Neutrophil (primary cell): ENCODE data around the gene ALKBH7.
"Not testable (repeated sequence)": the region's sequence is repeated elsewhere in the genome, so short reads cannot be mapped to it uniquely, and the experiment has no call there.

ENCODE experiments used
- H3K27ac ChIP-seq: fragments of 200-600 bp; sonication (generic); 2 replicates; pipeline ENCODE4 v1.5.1; 2016; ENCODE audit warnings: mild to moderate bottlenecking, moderate library complexity
- H3K27me3 ChIP-seq: fragments of 200-600 bp; sonication (generic); 2 replicates; pipeline ENCODE4 v1.6.0; 2016; ENCODE audit warnings: mild to moderate bottlenecking
- H3K36me3 ChIP-seq: fragments of 200-600 bp; sonication (generic); 2 replicates; pipeline ENCODE4 v1.5.1; 2017
- H3K4me1 ChIP-seq, 2 experiments: fragments of 200-600 bp in 1 of 2; sonication (generic) in 1 of 2; 1 replicate in 1 of 2; 2 replicates in 1 of 2; pipeline versions ENCODE4 v1.5.1 to v1.6.1; 2013 to 2016; ENCODE audit warnings: low read depth in 1 of 2, low read length in 1 of 2, mild to moderate bottlenecking in 1 of 2, moderate library complexity in 1 of 2; ENCODE audit not compliant: control insufficient read depth in 1 of 2, insufficient read depth in 1 of 2
- H3K4me3 ChIP-seq, 2 experiments: fragments of 200-600 bp in 1 of 2; sonication (generic) in 1 of 2; 1 replicate in 1 of 2; 2 replicates in 1 of 2; pipeline ENCODE4 v1.5.1; 2013 to 2016; ENCODE audit warnings: low read depth in 1 of 2, low read length in 1 of 2, mild to moderate bottlenecking in 1 of 2, moderate library complexity in 1 of 2
- H3K9me3 ChIP-seq: fragments of 200-600 bp; sonication (generic); 2 replicates; pipeline ENCODE4 v1.5.1; 2016
- CTCF ChIP-seq: fragments of 200-600 bp; sonication (generic); IDR thresholded peaks from 2 replicates; pipeline ENCODE4 v1.5.1; 2016; ENCODE audit warnings: antibody characterized with exemption

The ALKBH7 gene

DNA sequence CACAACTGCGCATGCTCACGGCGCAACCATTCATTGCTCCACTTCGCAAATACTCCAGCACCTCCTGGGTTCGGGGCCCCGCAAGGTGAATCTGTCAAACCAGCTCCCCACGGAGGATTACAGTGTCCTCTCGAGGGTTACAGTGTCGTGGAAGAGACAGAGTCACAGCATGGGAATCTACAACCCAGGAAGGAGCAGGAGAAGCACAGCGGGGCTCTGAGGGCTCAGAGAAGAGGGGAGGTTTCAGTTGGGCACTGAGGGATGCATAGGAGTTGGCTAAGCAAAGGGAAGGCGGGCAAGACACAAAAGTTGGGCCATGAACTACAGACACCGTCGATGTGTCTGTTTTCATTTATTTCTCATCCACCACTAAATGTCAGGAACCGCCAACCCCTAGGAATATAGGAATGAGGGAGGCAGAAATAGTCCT is 21.4 kb downstream of the ALKBH7 start:
- Histone ChIP-seq H3K27ac (peak overlapping the region; percentile 97), H3K9me3 (no peaks in the 10 kb centered on the region), H3K4me1 (peaks cover 15 to 17% of the 10 kb centered on the region in 2 experiments), H3K27me3 (no peaks in the 10 kb centered on the region), H3K4me3 (peak overlapping the region; percentile 95 to 99), H3K36me3 (peaks cover 22% of the 10 kb centered on the region)
- TF ChIP-seq CTCF: no peak

DNA sequence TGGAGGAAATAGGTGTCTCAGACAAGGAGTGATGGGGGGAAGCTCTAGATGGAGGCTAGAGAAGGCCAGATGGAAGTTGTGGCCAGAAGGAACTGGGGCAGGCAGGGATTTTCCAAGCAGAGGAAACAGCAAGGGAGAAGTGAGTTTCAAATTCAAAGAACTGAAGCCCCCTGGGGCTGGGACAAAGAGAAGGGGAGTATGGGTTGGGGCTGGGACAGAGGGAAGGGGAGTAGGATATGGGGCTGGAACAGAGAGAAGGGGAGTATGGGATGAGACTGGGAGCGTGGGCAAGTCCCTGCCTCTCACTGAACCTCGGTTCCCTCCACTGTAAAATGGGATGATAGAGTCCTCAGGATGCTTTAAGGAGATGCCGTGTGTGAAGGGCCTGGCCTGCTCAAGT is 22.2 kb downstream of the ALKBH7 start:
- Histone ChIP-seq H3K27me3 (no peaks in the 10 kb centered on the region), H3K9me3 (no peaks in the 10 kb centered on the region), H3K4me3 (no peak overlapping the region), H3K27ac (no peak overlapping the region), H3K36me3 (peaks cover 13% of the 10 kb centered on the region), H3K4me1 (peaks cover 15 to 17% of the 10 kb centered on the region in 2 experiments)
- no peak for TF ChIP-seq CTCF

GRCh38 chr19:6396305-6396704 is 23.7 kb downstream of the ALKBH7 start:
- no peak overlapping the region for H3K4me3 ChIP-seq
- H3K36me3 ChIP-seq: peaks cover 7% of the 10 kb centered on the region
- no peak for TF ChIP-seq CTCF

GRCh38 chr19:6400062-6400944 is 27.7 kb downstream of the ALKBH7 start:
- H3K4me3 ChIP-seq, H3K9me3 ChIP-seq, H3K27me3 ChIP-seq, H3K4me1 ChIP-seq, H3K27ac ChIP-seq, H3K36me3 ChIP-seq: not testable (repeated sequence)

More at GRCh38 chr19:6396305-6396704, 23.7 kb downstream of the ALKBH7 start:
- Histone ChIP-seq H3K9me3 (no peaks in the 10 kb centered on the region), H3K27me3 (no peaks in the 10 kb centered on the region), H3K4me1 (peaks cover 15 to 17% of the 10 kb centered on the region in 2 experiments), H3K27ac (no peak overlapping the region)

DNA sequence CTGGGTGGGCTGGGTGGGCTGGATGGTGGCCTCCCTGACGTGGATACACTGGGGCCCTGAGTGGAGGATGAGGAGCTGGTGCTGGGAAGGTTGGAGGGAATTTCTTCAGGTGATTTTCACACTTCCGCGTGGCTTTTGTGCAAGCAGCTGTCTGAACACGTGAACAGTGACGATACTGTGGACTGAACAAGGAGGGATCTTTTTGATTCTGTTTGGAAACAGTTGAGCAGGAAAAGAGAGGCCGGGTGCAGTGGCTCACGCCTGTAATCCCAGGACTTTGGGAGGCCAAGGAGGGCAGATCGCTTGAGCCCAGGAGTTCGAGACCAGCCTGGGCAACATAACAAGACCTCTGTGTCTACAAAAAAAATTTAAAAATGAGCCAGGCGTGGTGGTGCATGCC is 29.5 kb downstream of the ALKBH7 start:
- Histone ChIP-seq H3K9me3 (no peaks in the 10 kb centered on the region), H3K36me3 (no peaks in the 10 kb centered on the region)

More for the DNA sequence above, 29.5 kb downstream of the ALKBH7 start:
- no peak overlapping the region for H3K27ac ChIP-seq
- no peak overlapping the region for H3K4me3 ChIP-seq
- no peaks in the 10 kb centered on the region for H3K27me3 ChIP-seq
- no peak for TF ChIP-seq CTCF
- H3K4me1 ChIP-seq: no peaks in the 10 kb centered on the region
